Neural cell (in vitro differentiated cells): ENCODE data around the gene IPO13. TPM values are rescaled to one million over a fixed set of nuclear protein-coding genes. Genes with fewer than 3 reads are reported as not detected.

Experiments used
- H2AFZ ChIP-seq: fragments of 200-600, 300-800 bp; sonication (generic), shearing (Covaris generic); 2 replicates; pipeline ENCODE4 v1.6.0; 2014; ENCODE audit warnings: low read depth, mild to moderate bottlenecking, antibody characterized with exemption, low read length, moderate library complexity
- H3F3A ChIP-seq: fragments of 200-600 bp; shearing (Covaris generic); 2 replicates; pipeline ENCODE4 v1.6.1; 2016; ENCODE audit warnings: mild to moderate bottlenecking, moderate library complexity, mixed read lengths, antibody characterized with exemption, low read length; ENCODE audit not compliant: insufficient read depth, poor library complexity, severe bottlenecking
- H3K27ac ChIP-seq: fragments of 200-600, 300-800 bp; sonication (generic), shearing (Covaris generic); 2 replicates; pipeline ENCODE4 v1.5.1; 2014; ENCODE audit warnings: mild to moderate bottlenecking, low read length, moderate library complexity
- H3K27me3 ChIP-seq: fragments of 300-800, 200-600 bp; sonication (generic), shearing (Covaris generic); 2 replicates; pipeline ENCODE4 v1.6.0; 2014; ENCODE audit warnings: mild to moderate bottlenecking, low read depth, low read length, moderate library complexity; ENCODE audit not compliant: insufficient read depth
- H3K36me3 ChIP-seq: fragments of 300-800, 200-600 bp; sonication (generic), shearing (Covaris generic); 2 replicates; pipeline ENCODE4 v1.5.1; 2014; ENCODE audit warnings: mild to moderate bottlenecking, antibody characterized with exemption, low read length, moderate library complexity; ENCODE audit not compliant: insufficient read depth
- H3K4me2 ChIP-seq: fragments of 300-800, 200-600 bp; sonication (generic), shearing (Covaris generic); 2 replicates; pipeline ENCODE4 v1.6.0; 2014; ENCODE audit warnings: mild to moderate bottlenecking, low read length
- H3K4me3 ChIP-seq: fragments of 300-800, 200-600 bp; sonication (generic), shearing (Covaris generic); 2 replicates; pipeline ENCODE4 v1.5.1; 2014; ENCODE audit warnings: mild to moderate bottlenecking, low read length, moderate library complexity
- H3K79me2 ChIP-seq: fragments of 200-600 bp; shearing (Covaris generic); replicated peaks from 2 replicates; pipeline ENCODE4 v1.6.0; 2014; ENCODE audit warnings: mild to moderate bottlenecking, low read length, moderate library complexity; ENCODE audit not compliant: insufficient read depth
- H3K9ac ChIP-seq: fragments of 300-800, 200-600 bp; sonication (generic), shearing (Covaris generic); 2 replicates; pipeline ENCODE4 v1.6.1; 2016; ENCODE audit warnings: mild to moderate bottlenecking, low read length, mixed read lengths
- H3K9me2 ChIP-seq: fragments of 200-600 bp; shearing (Covaris generic); 2 replicates; pipeline ENCODE4 v1.6.1; 2016; ENCODE audit warnings: mild to moderate bottlenecking, low read length, mixed read lengths; ENCODE audit not compliant: insufficient read depth
- H3K9me3 ChIP-seq: fragments of 200-600, 300-800 bp; sonication (generic), shearing (Covaris generic); 2 replicates; pipeline ENCODE4 v1.6.1; 2016; ENCODE audit warnings: mild to moderate bottlenecking, mixed run types, low read length, moderate library complexity, mixed read lengths
- H4K20me1 ChIP-seq: fragments of 200-600 bp; shearing (Covaris generic); 2 replicates; pipeline ENCODE4 v1.6.1; 2016; ENCODE audit warnings: mild to moderate bottlenecking, mixed run types; ENCODE audit not compliant: insufficient read depth
- CTCF ChIP-seq: fragments of 450-650 bp; IDR thresholded peaks from 2 replicates; pipeline ENCODE4 v1.5.1; 2014; ENCODE audit warnings: antibody characterized with exemption, mild to moderate bottlenecking, moderate library complexity; ENCODE audit not compliant: poor library complexity, severe bottlenecking
- EP300 ChIP-seq: fragments of 450-650 bp; conservative IDR thresholded peaks from 2 replicates; pipeline ENCODE4 v1.6.1; 2014; ENCODE audit warnings: antibody characterized with exemption, mild to moderate bottlenecking, moderate library complexity; ENCODE audit not compliant: poor library complexity, severe bottlenecking
- EZH2 ChIP-seq: fragments of 200-600, 300-800 bp; shearing (Covaris generic), sonication (generic); IDR thresholded peaks from 2 replicates; pipeline ENCODE4 v1.6.1; 2014; ENCODE audit warnings: antibody characterized with exemption, low read length, borderline replicate concordance, mild to moderate bottlenecking; ENCODE audit not compliant: insufficient read depth, poor library complexity, severe bottlenecking
- MXI1 ChIP-seq: fragments of 450-650 bp; conservative IDR thresholded peaks from 2 replicates; pipeline ENCODE4 v1.6.1; 2014; ENCODE audit warnings: antibody characterized with exemption, mild to moderate bottlenecking; ENCODE audit not compliant: poor library complexity, severe bottlenecking
- POLR2AphosphoS5 ChIP-seq: IDR thresholded peaks from 2 replicates; pipeline ENCODE4 v1.6.1; 2012
- RAD21 ChIP-seq: fragments of 450-650 bp; conservative IDR thresholded peaks from 2 replicates; pipeline ENCODE4 v1.6.1; 2014; ENCODE audit warnings: antibody characterized with exemption, mild to moderate bottlenecking, moderate library complexity
- REST ChIP-seq: IDR thresholded peaks from 2 replicates; pipeline ENCODE4 v1.6.1; 2012; ENCODE audit warnings: borderline replicate concordance
- SMC3 ChIP-seq: fragments of 450-650 bp; conservative IDR thresholded peaks from 2 replicates; pipeline ENCODE4 v1.6.1; 2014; ENCODE audit warnings: antibody characterized with exemption, mild to moderate bottlenecking, moderate library complexity; ENCODE audit not compliant: poor library complexity
- TAF1 ChIP-seq: IDR thresholded peaks from 2 replicates; pipeline ENCODE4 v1.6.1; 2012; ENCODE audit warnings: low read depth
- polyA plus RNA-seq: library from polyadenylated mRNA; depleted of rRNA; stranded (reverse); fragments of >200 nt; gene quantifications from 2 replicates; pipeline ENCODE4 v1.2.3, GENCODE V29; 2014

Gene IPO13
- polyA plus RNA-seq, 1 donor from 2014 or later = 29.8 TPM

- H3K79me2 ChIP-seq = no peaks in the 10 kb centered on the region
- no peaks in the 10 kb centered on the region for H3K27me3 ChIP-seq
- no peak overlapping the region for H2AFZ ChIP-seq
- TF ChIP-seq MXI1 (no peak), TAF1 (no peak), SMC3 (no peak), CTCF (no peak), EP300 (no peak), RAD21 (no peak), EZH2 (no peak), POLR2AphosphoS5 (no peak), REST (no peak)
- no peaks in the 10 kb centered on the region for H3K9me2 ChIP-seq
- no peaks in the 10 kb centered on the region for H3F3A ChIP-seq
- H3K4me3 ChIP-seq = no peak overlapping the region
- no peak overlapping the region for H3K9ac ChIP-seq
- no peak overlapping the region for H3K4me2 ChIP-seq
- no peak overlapping the region for H3K27ac ChIP-seq
- no peaks in the 10 kb centered on the region for H3K36me3 ChIP-seq
- no peaks in the 10 kb centered on the region for H3K9me3 ChIP-seq
- no peaks in the 10 kb centered on the region for H4K20me1 ChIP-seq
These were observed 47.3 kb downstream of the IPO13 start for GRCh38 chr1:43994071-43994470.

- no peak for TF ChIP-seq EP300
- no peak for TF ChIP-seq SMC3
- no peak for TF ChIP-seq EZH2
- TF ChIP-seq MXI1 = no peak
- TF ChIP-seq POLR2AphosphoS5 = no peak
- TF ChIP-seq RAD21 = no peak
- no peak for TF ChIP-seq CTCF
- TF ChIP-seq TAF1 = no peak
- TF ChIP-seq REST = no peak
- no peak overlapping the region for H3K27ac ChIP-seq
- no peaks in the 10 kb centered on the region for H4K20me1 ChIP-seq
- no peaks in the 10 kb centered on the region for H3K9me2 ChIP-seq
- H2AFZ ChIP-seq = no peak overlapping the region
- H3K9me3 ChIP-seq = no peaks in the 10 kb centered on the region
- no peaks in the 10 kb centered on the region for H3K36me3 ChIP-seq
- no peaks in the 10 kb centered on the region for H3F3A ChIP-seq
- no peaks in the 10 kb centered on the region for H3K79me2 ChIP-seq
- no peak overlapping the region for H3K4me3 ChIP-seq
- no peak overlapping the region for H3K9ac ChIP-seq
- H3K27me3 ChIP-seq = no peaks in the 10 kb centered on the region
- no peak overlapping the region for H3K4me2 ChIP-seq
These were observed 48.3 kb downstream of the IPO13 start for GRCh38 chr1:43994794-43995790.
